Neural cell (in vitro differentiated cells): Measurements from ENCODE around the gene ASCL2. TPM values are rescaled to one million over a fixed set of nuclear protein-coding genes. Genes with fewer than 3 reads are reported as not detected.

Source experiments
- H2AFZ ChIP-seq: fragments of 200-600, 300-800 bp; sonication (generic), shearing (Covaris generic); 2 replicates; pipeline ENCODE4 v1.6.0; 2014; ENCODE audit warnings: low read depth, mild to moderate bottlenecking, antibody characterized with exemption, low read length, moderate library complexity
- H3F3A ChIP-seq: fragments of 200-600 bp; shearing (Covaris generic); 2 replicates; pipeline ENCODE4 v1.6.1; 2016; ENCODE audit warnings: mild to moderate bottlenecking, moderate library complexity, mixed read lengths, antibody characterized with exemption, low read length; ENCODE audit not compliant: insufficient read depth, poor library complexity, severe bottlenecking
- H3K27ac ChIP-seq: fragments of 200-600, 300-800 bp; sonication (generic), shearing (Covaris generic); 2 replicates; pipeline ENCODE4 v1.5.1; 2014; ENCODE audit warnings: mild to moderate bottlenecking, low read length, moderate library complexity
- H3K27me3 ChIP-seq: fragments of 300-800, 200-600 bp; sonication (generic), shearing (Covaris generic); 2 replicates; pipeline ENCODE4 v1.6.0; 2014; ENCODE audit warnings: mild to moderate bottlenecking, low read depth, low read length, moderate library complexity; ENCODE audit not compliant: insufficient read depth
- H3K36me3 ChIP-seq: fragments of 300-800, 200-600 bp; sonication (generic), shearing (Covaris generic); 2 replicates; pipeline ENCODE4 v1.5.1; 2014; ENCODE audit warnings: mild to moderate bottlenecking, antibody characterized with exemption, low read length, moderate library complexity; ENCODE audit not compliant: insufficient read depth
- H3K4me2 ChIP-seq: fragments of 300-800, 200-600 bp; sonication (generic), shearing (Covaris generic); 2 replicates; pipeline ENCODE4 v1.6.0; 2014; ENCODE audit warnings: mild to moderate bottlenecking, low read length
- H3K4me3 ChIP-seq: fragments of 300-800, 200-600 bp; sonication (generic), shearing (Covaris generic); 2 replicates; pipeline ENCODE4 v1.5.1; 2014; ENCODE audit warnings: mild to moderate bottlenecking, low read length, moderate library complexity
- H3K79me2 ChIP-seq: fragments of 200-600 bp; shearing (Covaris generic); replicated peaks from 2 replicates; pipeline ENCODE4 v1.6.0; 2014; ENCODE audit warnings: mild to moderate bottlenecking, low read length, moderate library complexity; ENCODE audit not compliant: insufficient read depth
- H3K9ac ChIP-seq: fragments of 300-800, 200-600 bp; sonication (generic), shearing (Covaris generic); 2 replicates; pipeline ENCODE4 v1.6.1; 2016; ENCODE audit warnings: mild to moderate bottlenecking, low read length, mixed read lengths
- H3K9me2 ChIP-seq: fragments of 200-600 bp; shearing (Covaris generic); 2 replicates; pipeline ENCODE4 v1.6.1; 2016; ENCODE audit warnings: mild to moderate bottlenecking, low read length, mixed read lengths; ENCODE audit not compliant: insufficient read depth
- H3K9me3 ChIP-seq: fragments of 200-600, 300-800 bp; sonication (generic), shearing (Covaris generic); 2 replicates; pipeline ENCODE4 v1.6.1; 2016; ENCODE audit warnings: mild to moderate bottlenecking, mixed run types, low read length, moderate library complexity, mixed read lengths
- H4K20me1 ChIP-seq: fragments of 200-600 bp; shearing (Covaris generic); 2 replicates; pipeline ENCODE4 v1.6.1; 2016; ENCODE audit warnings: mild to moderate bottlenecking, mixed run types; ENCODE audit not compliant: insufficient read depth
- EP300 ChIP-seq: fragments of 450-650 bp; conservative IDR thresholded peaks from 2 replicates; pipeline ENCODE4 v1.6.1; 2014; ENCODE audit warnings: antibody characterized with exemption, mild to moderate bottlenecking, moderate library complexity; ENCODE audit not compliant: poor library complexity, severe bottlenecking
- EZH2 ChIP-seq: fragments of 200-600, 300-800 bp; shearing (Covaris generic), sonication (generic); IDR thresholded peaks from 2 replicates; pipeline ENCODE4 v1.6.1; 2014; ENCODE audit warnings: antibody characterized with exemption, low read length, borderline replicate concordance, mild to moderate bottlenecking; ENCODE audit not compliant: insufficient read depth, poor library complexity, severe bottlenecking
- MXI1 ChIP-seq: fragments of 450-650 bp; conservative IDR thresholded peaks from 2 replicates; pipeline ENCODE4 v1.6.1; 2014; ENCODE audit warnings: antibody characterized with exemption, mild to moderate bottlenecking; ENCODE audit not compliant: poor library complexity, severe bottlenecking
- POLR2AphosphoS5 ChIP-seq: IDR thresholded peaks from 2 replicates; pipeline ENCODE4 v1.6.1; 2012
- RAD21 ChIP-seq: fragments of 450-650 bp; conservative IDR thresholded peaks from 2 replicates; pipeline ENCODE4 v1.6.1; 2014; ENCODE audit warnings: antibody characterized with exemption, mild to moderate bottlenecking, moderate library complexity
- SMC3 ChIP-seq: fragments of 450-650 bp; conservative IDR thresholded peaks from 2 replicates; pipeline ENCODE4 v1.6.1; 2014; ENCODE audit warnings: antibody characterized with exemption, mild to moderate bottlenecking, moderate library complexity; ENCODE audit not compliant: poor library complexity
- TAF1 ChIP-seq: IDR thresholded peaks from 2 replicates; pipeline ENCODE4 v1.6.1; 2012; ENCODE audit warnings: low read depth
- polyA plus RNA-seq: library from polyadenylated mRNA; depleted of rRNA; stranded (reverse); fragments of >200 nt; gene quantifications from 2 replicates; pipeline ENCODE4 v1.2.3, GENCODE V29; 2014
- TF ChIP-seq, protein P1 (sequence below): fragments of 450-650 bp; IDR thresholded peaks from 2 replicates; pipeline ENCODE4 v1.5.1; 2014; ENCODE audit warnings: antibody characterized with exemption, mild to moderate bottlenecking, moderate library complexity; ENCODE audit not compliant: poor library complexity, severe bottlenecking
- TF ChIP-seq, protein P2 (sequence below): IDR thresholded peaks from 2 replicates; pipeline ENCODE4 v1.6.1; 2012; ENCODE audit warnings: borderline replicate concordance

Gene ASCL2
- polyA plus RNA-seq, 1 donor from 2014 or later, result not detected

DNA sequence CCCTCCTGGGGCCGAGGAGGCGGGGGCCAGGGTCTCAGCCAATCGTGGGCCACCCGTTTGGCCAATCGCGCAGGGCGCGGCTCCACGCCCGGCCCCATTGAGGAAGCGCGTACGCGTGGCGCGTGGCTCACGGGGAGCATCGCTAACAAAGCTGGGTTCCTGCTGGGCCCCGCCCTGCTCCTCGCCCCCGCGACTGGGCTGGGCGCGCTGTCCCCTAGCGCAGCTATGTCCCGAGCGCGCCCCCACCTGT lies 614 bp upstream of the ASCL2 start:
- no peak overlapping the region for H2AFZ ChIP-seq
- peak overlapping the region; percentile 59 for H3K4me3 ChIP-seq
- no peaks in the 10 kb centered on the region for H3K9me2 ChIP-seq
- no peaks in the 10 kb centered on the region for H3K36me3 ChIP-seq
- H3K27me3 ChIP-seq, result peaks cover 60% of the 10 kb centered on the region
- H3F3A ChIP-seq, result no peaks in the 10 kb centered on the region
- no peaks in the 10 kb centered on the region for H4K20me1 ChIP-seq
- no peaks in the 10 kb centered on the region for H3K79me2 ChIP-seq
- no peak overlapping the region for H3K4me2 ChIP-seq
- no peak overlapping the region for H3K9ac ChIP-seq
- H3K9me3 ChIP-seq, result no peaks in the 10 kb centered on the region
- TF ChIP-seq, protein P1, sequence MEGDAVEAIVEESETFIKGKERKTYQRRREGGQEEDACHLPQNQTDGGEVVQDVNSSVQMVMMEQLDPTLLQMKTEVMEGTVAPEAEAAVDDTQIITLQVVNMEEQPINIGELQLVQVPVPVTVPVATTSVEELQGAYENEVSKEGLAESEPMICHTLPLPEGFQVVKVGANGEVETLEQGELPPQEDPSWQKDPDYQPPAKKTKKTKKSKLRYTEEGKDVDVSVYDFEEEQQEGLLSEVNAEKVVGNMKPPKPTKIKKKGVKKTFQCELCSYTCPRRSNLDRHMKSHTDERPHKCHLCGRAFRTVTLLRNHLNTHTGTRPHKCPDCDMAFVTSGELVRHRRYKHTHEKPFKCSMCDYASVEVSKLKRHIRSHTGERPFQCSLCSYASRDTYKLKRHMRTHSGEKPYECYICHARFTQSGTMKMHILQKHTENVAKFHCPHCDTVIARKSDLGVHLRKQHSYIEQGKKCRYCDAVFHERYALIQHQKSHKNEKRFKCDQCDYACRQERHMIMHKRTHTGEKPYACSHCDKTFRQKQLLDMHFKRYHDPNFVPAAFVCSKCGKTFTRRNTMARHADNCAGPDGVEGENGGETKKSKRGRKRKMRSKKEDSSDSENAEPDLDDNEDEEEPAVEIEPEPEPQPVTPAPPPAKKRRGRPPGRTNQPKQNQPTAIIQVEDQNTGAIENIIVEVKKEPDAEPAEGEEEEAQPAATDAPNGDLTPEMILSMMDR, result no peak
- TF ChIP-seq POLR2AphosphoS5, result no peak
- TF ChIP-seq, protein P2, sequence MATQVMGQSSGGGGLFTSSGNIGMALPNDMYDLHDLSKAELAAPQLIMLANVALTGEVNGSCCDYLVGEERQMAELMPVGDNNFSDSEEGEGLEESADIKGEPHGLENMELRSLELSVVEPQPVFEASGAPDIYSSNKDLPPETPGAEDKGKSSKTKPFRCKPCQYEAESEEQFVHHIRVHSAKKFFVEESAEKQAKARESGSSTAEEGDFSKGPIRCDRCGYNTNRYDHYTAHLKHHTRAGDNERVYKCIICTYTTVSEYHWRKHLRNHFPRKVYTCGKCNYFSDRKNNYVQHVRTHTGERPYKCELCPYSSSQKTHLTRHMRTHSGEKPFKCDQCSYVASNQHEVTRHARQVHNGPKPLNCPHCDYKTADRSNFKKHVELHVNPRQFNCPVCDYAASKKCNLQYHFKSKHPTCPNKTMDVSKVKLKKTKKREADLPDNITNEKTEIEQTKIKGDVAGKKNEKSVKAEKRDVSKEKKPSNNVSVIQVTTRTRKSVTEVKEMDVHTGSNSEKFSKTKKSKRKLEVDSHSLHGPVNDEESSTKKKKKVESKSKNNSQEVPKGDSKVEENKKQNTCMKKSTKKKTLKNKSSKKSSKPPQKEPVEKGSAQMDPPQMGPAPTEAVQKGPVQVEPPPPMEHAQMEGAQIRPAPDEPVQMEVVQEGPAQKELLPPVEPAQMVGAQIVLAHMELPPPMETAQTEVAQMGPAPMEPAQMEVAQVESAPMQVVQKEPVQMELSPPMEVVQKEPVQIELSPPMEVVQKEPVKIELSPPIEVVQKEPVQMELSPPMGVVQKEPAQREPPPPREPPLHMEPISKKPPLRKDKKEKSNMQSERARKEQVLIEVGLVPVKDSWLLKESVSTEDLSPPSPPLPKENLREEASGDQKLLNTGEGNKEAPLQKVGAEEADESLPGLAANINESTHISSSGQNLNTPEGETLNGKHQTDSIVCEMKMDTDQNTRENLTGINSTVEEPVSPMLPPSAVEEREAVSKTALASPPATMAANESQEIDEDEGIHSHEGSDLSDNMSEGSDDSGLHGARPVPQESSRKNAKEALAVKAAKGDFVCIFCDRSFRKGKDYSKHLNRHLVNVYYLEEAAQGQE, result no peak
- TF ChIP-seq EP300, result no peak
- no peak for TF ChIP-seq SMC3
- H3K27ac ChIP-seq, result no peak overlapping the region

DNA sequence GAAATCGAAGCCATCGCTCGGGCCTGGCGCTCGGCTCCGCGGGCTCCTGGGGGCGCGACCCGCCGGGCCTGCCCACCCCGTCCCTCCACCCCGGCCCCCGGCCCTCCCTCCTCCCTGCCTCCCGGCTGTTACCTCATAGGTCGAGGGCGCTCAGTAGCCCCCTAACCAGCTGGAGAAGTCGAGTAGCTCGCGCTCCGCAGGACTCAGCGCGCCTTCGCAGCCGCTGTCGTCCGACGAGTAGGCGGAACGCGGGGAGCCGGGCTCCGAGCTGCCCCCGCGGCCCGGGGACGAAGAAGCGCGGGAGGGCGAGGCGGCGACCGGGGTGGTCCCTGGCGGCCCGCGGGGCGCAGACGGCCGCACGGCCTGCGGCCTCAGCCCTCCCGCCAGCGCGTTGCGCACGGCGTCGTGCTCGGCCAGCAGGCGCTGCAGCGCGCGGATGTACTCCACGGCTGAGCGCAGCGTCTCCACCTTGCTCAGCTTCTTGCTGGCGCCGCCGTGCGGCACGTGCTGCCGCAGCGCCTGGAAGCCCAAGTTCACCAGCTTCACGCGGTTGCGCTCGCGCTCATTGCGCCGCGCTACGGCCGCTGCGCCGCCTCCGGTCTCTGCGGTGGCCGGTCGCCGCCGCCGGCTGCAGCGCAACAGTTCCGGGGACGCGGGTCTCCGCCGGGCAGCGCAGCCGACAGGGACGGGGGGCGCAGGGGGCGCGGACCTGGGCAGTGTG lies 627 bp downstream of the ASCL2 start:
- H3K4me2 ChIP-seq, result no peak overlapping the region
- peak overlapping the region; percentile 59 for H3K4me3 ChIP-seq
- no peak overlapping the region for H3K9ac ChIP-seq
- TF ChIP-seq TAF1 (no peak), RAD21 (peak; percentile 42), EZH2 (no peak), MXI1 (peak; percentile 45), EP300 (no peak), POLR2AphosphoS5 (peak; percentile 33), SMC3 (peak; percentile 64)
- TF ChIP-seq, protein P1, result peak; percentile 72
- TF ChIP-seq, protein P2, result no peak
- H3K36me3 ChIP-seq, result no peaks in the 10 kb centered on the region
- H3K27ac ChIP-seq, result no peak overlapping the region
- H2AFZ ChIP-seq, result no peak overlapping the region
- no peaks in the 10 kb centered on the region for H3K9me2 ChIP-seq
- no peaks in the 10 kb centered on the region for H4K20me1 ChIP-seq
- H3K27me3 ChIP-seq, result peaks cover 60% of the 10 kb centered on the region
- H3K9me3 ChIP-seq, result no peaks in the 10 kb centered on the region
- H3F3A ChIP-seq, result no peaks in the 10 kb centered on the region
- no peaks in the 10 kb centered on the region for H3K79me2 ChIP-seq
